ENCODE results near the gene GNPTG. TPM values are rescaled to one million over a fixed set of nuclear protein-coding genes. Genes with fewer than 3 reads are reported as not detected.

The GNPTG gene
- total and polyA plus RNA-seq, 2 of the 13 experiments (the other 11 are each of a cell fraction or from before 2014, with no cell fraction given): 22.7 to 71.1 TPM

- TF ChIP-seq GLMP (CRISPR knock-in tag; IDR thresholded peaks at IDR 0.05; ENCODE audit: borderline replicate concordance) (no peak), SIN3A (IDR thresholded peaks at IDR 0.05; ENCODE audit: borderline replicate concordance, low read depth, low read length) (peak; percentile 22; the same call in 1 of the 2 replicates), KDM3A (CRISPR knock-in tag; IDR thresholded peaks at IDR 0.05; ENCODE audit: low read depth) (no peak), SAP130 (CRISPR knock-in tag; IDR thresholded peaks at IDR 0.05; ENCODE audit: low read depth) (peak; percentile 15; the same call in 1 of the 2 replicates), ZSCAN25 (CRISPR knock-in tag; IDR thresholded peaks at IDR 0.05) (no peak), TFDP1 (CRISPR knock-in tag; IDR thresholded peaks at IDR 0.05; ENCODE audit: borderline replicate concordance) (no peak), NR2C2 (CRISPR knock-in tag; IDR thresholded peaks at IDR 0.05; ENCODE audit: borderline replicate concordance) (peak; percentile 82), PHF21A (CRISPR knock-in tag; IDR thresholded peaks at IDR 0.05) (0 out of 2 replicates have a peak, but pooled peaks have one; percentile 13), NR2F6 (IDR thresholded peaks at IDR 0.05) (no peak), NR2F6 (CRISPR knock-in tag; IDR thresholded peaks at IDR 0.05) (peak; percentile 37; the same call in 1 of the 2 replicates), CEBPG (CRISPR knock-in tag; IDR thresholded peaks at IDR 0.05) (peak; percentile 80), ZSCAN12 (CRISPR knock-in tag; IDR thresholded peaks at IDR 0.05) (no peak), PAXIP1 (CRISPR knock-in tag; conservative IDR thresholded peaks at IDR 0.05) (peak; percentile 13; the same call in 1 of the 2 replicates), RBM39 (IDR thresholded peaks at IDR 0.05; ENCODE audit: low read depth, low read length, poor library complexity, severe bottlenecking) (no peak), PLRG1 (conservative IDR thresholded peaks at IDR 0.05) (no peak), KDM2A (CRISPR knock-in tag; IDR thresholded peaks at IDR 0.05; ENCODE audit: borderline replicate concordance, low read depth) (peak; percentile 52; the same call in 1 of the 2 replicates), ZHX2 (IDR thresholded peaks at IDR 0.05; ENCODE audit: low read depth) (no peak), ZHX2 (CRISPR knock-in tag; IDR thresholded peaks at IDR 0.05; ENCODE audit: borderline replicate concordance) (no peak)
Observed at GRCh38 chr16:1309888-1310831, 41.6 kb upstream of the GNPTG start (continued).
